Chondrocyte (in vitro differentiated cells): Measurements from ENCODE around the gene SC5D. TPM values are rescaled to one million over a fixed set of nuclear protein-coding genes. Genes with fewer than 3 reads are reported as not detected.

Experiments used
- DNase-seq: peaks from one replicate; pipeline ENCODE4 v3.0.0; 2021; ENCODE audit warnings: mixed read lengths, low spot score
- H3K27ac Mint-ChIP-seq: one replicate; pipeline ENCODE4 v1.8.0; 2021; ENCODE audit warnings: mild to moderate bottlenecking, moderate library complexity, mixed read lengths; ENCODE audit not compliant: unreplicated experiment
- H3K27me3 Mint-ChIP-seq: 2 replicates; pipeline ENCODE4 v1.8.0; 2021; ENCODE audit warnings: low read depth, mixed read lengths
- H3K36me3 Mint-ChIP-seq: 2 replicates; pipeline ENCODE4 v1.8.0; 2021; ENCODE audit warnings: low read depth, mixed read lengths
- H3K4me1 Mint-ChIP-seq: 2 replicates; pipeline ENCODE4 v1.8.0; 2021; ENCODE audit warnings: low read depth, mild to moderate bottlenecking, mixed read lengths
- H3K4me3 Mint-ChIP-seq: one replicate; pipeline ENCODE4 v1.8.0; 2021; ENCODE audit warnings: mild to moderate bottlenecking, moderate library complexity, mixed read lengths; ENCODE audit not compliant: unreplicated experiment
- H3K9me3 Mint-ChIP-seq: 2 replicates; pipeline ENCODE4 v1.8.0; 2021; ENCODE audit warnings: low read depth, mixed read lengths
- total RNA-seq: library from RNA; stranded (reverse); gene quantifications from 3 replicates; pipeline ENCODE4 v1.2.1, GENCODE V29; 2021
- TF ChIP-seq, protein P1 (sequence below): fragments of 200-600 bp; sonication (generic); IDR thresholded peaks from 2 replicates; pipeline ENCODE4 v1.5.0; 2021; ENCODE audit warnings: antibody characterized with exemption, mild to moderate bottlenecking, moderate library complexity

Gene SC5D
- total RNA-seq, 1 donor from 2014 or later: 47.6 TPM

DNA sequence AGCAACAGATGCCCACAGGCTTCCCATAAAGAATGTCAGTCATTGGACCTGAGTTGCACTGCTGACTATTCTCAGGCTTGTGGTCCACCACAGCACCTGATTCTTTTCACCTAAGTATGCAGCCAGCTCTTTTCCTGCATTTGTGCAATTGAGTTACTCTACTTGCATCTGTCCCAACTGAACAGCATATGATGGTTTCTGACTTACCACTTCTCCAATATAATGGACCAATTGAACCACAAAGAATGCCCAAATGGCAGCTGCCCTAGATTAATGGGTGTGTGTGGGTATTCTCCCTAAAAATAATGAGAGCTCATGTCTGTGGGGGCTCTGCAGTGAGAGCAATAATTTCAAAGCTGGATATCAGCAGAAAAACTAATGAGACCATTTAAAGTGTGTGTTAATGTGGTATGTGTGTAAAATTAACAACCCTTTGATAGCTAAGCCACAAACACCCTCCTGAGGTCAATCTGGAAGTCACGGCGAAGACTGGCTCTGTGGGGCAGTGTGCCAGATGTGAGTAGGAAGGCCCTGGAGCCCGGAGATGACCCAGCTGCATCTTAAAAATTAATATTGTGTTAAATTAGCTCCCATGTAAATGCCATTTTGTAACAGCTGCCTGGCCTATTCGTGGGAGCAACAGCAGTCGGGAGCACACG, 43.8 kb downstream of the SC5D start:
- TF ChIP-seq, protein P1, sequence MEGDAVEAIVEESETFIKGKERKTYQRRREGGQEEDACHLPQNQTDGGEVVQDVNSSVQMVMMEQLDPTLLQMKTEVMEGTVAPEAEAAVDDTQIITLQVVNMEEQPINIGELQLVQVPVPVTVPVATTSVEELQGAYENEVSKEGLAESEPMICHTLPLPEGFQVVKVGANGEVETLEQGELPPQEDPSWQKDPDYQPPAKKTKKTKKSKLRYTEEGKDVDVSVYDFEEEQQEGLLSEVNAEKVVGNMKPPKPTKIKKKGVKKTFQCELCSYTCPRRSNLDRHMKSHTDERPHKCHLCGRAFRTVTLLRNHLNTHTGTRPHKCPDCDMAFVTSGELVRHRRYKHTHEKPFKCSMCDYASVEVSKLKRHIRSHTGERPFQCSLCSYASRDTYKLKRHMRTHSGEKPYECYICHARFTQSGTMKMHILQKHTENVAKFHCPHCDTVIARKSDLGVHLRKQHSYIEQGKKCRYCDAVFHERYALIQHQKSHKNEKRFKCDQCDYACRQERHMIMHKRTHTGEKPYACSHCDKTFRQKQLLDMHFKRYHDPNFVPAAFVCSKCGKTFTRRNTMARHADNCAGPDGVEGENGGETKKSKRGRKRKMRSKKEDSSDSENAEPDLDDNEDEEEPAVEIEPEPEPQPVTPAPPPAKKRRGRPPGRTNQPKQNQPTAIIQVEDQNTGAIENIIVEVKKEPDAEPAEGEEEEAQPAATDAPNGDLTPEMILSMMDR: no peak
- Mint-ChIP-seq H3K9me3 (no peaks in the 10 kb centered on the region), H3K27me3 (peaks cover 56% of the 10 kb centered on the region), H3K4me1 (no peaks in the 10 kb centered on the region), H3K36me3 (no peaks in the 10 kb centered on the region), H3K4me3 (no peak overlapping the region), H3K27ac (no peak overlapping the region)
- DNase-seq: no peak

DNA sequence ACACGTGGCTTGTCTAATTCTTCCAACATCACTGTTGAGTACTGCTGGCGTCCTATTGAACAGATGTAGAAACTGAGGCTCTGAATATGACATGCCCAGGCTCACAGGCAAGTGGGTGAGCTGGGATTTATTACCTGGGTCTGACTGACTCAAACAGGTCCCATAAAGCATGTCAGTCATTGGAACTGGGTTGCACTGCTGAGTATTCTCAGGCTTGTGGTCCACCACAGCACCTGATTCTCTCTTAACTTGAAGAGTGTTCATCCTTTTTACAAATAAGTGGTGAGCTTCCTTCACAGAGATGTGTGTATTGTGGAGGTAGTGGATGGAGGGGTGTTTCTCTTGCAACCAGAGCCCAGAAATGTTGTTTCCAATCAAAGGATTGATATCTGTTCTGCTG, 44.5 kb downstream of the SC5D start:
- no peak for DNase-seq
- Mint-ChIP-seq H3K4me3 (no peak overlapping the region), H3K27ac (no peak overlapping the region), H3K4me1 (no peaks in the 10 kb centered on the region), H3K9me3 (no peaks in the 10 kb centered on the region), H3K36me3 (no peaks in the 10 kb centered on the region), H3K27me3 (peaks cover 55% of the 10 kb centered on the region)
- TF ChIP-seq, protein P1: no peak

DNA sequence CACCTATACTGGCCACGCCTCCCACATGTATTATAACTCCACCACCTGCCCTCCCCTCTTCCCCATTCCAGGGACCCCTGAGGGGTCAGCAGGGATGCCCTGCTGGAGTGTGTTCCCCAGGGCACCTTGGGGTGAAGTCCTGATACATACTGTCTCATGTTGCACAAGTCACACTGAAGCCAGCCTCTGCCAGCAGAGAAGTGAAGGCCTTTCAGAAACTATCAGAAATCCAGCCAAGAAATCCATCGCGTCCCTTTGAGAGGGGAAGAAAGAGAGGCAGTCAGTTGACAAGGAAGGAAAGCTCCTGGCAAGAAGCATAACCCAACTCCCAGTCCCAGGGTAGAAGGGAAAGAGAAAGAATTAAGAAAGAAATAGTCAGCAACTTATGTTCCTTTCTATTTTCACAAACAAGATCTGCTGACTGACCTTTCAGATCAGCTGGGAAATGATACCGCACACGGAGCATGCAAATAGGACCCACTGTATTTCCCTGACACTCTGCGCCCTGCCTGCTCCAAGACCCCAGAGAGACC, 45.2 kb downstream of the SC5D start:
- DNase-seq: no peak
- H3K9me3 Mint-ChIP-seq: no peaks in the 10 kb centered on the region

DNA sequence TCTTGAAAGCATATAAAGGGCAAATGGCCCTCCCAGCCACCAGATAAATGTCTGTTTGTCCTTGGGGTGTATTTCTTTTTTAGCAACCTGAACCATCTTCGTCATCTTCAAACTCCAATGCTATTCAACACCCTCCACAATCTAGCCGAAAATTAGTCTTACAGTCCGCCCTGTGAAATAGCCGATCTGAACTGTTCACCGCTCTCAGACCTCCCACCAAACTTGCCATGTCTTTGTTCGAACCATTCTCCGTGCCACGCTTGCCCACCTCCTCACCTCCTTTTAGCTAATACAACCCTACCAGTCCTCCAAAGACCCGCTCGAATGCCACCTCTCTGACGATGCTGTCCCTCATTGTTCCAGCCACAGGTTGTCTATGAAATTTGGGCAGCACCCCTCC, 46.0 kb downstream of the SC5D start:
- H3K27me3 Mint-ChIP-seq: peaks cover 47% of the 10 kb centered on the region
- no peak for DNase-seq
- TF ChIP-seq, protein P1: no peak
- H3K27ac Mint-ChIP-seq: no peak overlapping the region
- no peaks in the 10 kb centered on the region for H3K4me1 Mint-ChIP-seq
- H3K9me3 Mint-ChIP-seq: no peaks in the 10 kb centered on the region
- H3K4me3 Mint-ChIP-seq: no peak overlapping the region
- no peaks in the 10 kb centered on the region for H3K36me3 Mint-ChIP-seq

More for the DNA sequence above, 45.2 kb downstream of the SC5D start:
- TF ChIP-seq, protein P1: no peak
- peaks cover 52% of the 10 kb centered on the region for H3K27me3 Mint-ChIP-seq
- H3K4me1 Mint-ChIP-seq: no peaks in the 10 kb centered on the region
- H3K27ac Mint-ChIP-seq: no peak overlapping the region
- no peak overlapping the region for H3K4me3 Mint-ChIP-seq
- H3K36me3 Mint-ChIP-seq: no peaks in the 10 kb centered on the region

DNA sequence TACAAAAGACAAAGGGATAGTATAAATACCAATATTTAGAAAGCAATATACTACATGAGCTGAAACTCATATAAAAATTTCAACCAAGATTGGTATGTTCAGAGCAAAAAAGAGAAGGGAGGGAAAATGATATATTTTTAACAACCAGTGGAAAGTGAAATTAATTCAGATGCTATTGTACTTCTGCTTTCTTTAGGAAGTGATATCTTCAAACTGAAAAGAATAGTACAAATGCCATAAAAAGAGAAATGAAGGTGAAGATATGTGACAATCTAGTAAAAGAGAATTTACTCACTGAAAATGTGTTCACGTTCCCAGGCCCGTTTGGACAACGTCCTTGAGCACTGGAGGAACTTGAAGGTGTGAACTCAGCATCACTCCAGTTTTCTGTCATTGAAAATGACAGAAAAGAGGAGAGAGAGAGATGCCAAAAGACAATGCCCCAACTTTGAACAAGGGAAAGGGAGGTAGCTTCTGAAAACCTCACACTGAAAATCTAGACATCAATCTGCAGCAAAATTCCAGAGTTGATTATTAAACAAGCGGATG, 47.5 kb downstream of the SC5D start:
- no peaks in the 10 kb centered on the region for H3K36me3 Mint-ChIP-seq
- H3K27me3 Mint-ChIP-seq: peaks cover 44% of the 10 kb centered on the region
- no peak overlapping the region for H3K4me3 Mint-ChIP-seq
- TF ChIP-seq, protein P1: no peak
- H3K4me1 Mint-ChIP-seq: no peaks in the 10 kb centered on the region
- H3K27ac Mint-ChIP-seq: no peak overlapping the region
- H3K9me3 Mint-ChIP-seq: no peaks in the 10 kb centered on the region
- no peak for DNase-seq
